HG02642 (cell line): Measurements from ENCODE around the gene SYT13.
"Not testable (repeated sequence)": the region's sequence is repeated elsewhere in the genome, so short reads cannot be mapped to it uniquely, and the experiment has no call there.

ENCODE experiments used
- ATAC-seq: cut with Tn5 transposase; IDR thresholded peaks from one replicate; pipeline ENCODE4 v1.9.1; 2021; ENCODE audit warnings: mild to moderate bottlenecking; ENCODE audit not compliant: unreplicated experiment, poor library complexity

Gene SYT13

DNA sequence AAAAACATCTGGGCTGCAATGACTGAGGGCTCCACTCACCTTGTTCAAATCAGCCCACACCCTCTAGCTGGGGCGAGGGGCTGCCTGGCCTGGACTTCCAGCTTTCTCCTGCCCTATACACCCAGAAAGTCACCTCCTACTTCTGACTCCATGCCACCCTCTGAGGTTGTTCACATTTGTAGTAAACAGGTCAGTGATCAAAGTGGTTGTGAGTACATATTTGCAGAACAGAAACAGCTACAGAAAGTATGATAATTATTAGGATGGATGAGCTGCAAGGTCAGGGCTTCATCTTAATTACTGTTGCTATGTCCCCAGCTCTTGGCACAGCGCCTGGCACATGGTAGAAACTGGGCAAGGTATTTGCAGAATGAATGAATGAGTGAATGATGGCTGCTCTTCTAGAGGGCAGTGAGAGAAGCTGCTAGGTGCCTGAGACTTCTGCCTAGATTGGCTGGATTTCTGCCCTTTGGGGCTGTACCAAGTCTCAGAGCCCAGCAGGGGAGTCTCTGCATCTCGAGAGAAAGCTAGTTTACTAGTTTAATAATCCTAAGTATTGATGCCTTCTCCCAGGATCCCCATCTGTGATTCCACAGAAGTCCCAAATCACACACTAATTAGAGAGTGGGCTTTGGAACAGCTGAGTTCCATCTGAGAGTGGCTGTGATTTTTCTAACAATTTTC is 36.0 kb downstream of the SYT13 start:
- no peak for ATAC-seq

DNA sequence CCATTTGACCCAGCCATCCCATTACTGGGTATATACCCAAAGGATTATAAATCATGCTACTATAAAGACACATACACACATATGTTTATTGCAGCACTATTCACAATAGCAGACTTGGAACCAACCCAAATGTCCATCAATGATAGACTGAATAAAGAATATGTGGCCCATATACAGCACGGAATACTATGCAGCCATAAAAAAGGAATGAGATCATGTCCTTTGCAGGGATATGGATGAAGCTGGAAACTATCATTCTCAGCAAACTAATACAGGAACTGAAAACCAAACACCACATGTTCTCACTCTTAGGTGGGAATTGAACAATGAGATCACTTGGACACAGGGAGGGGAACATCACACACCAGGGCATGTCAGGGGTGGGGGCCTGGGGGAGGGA is 36.8 kb downstream of the SYT13 start:
- not testable (repeated sequence) for ATAC-seq

DNA sequence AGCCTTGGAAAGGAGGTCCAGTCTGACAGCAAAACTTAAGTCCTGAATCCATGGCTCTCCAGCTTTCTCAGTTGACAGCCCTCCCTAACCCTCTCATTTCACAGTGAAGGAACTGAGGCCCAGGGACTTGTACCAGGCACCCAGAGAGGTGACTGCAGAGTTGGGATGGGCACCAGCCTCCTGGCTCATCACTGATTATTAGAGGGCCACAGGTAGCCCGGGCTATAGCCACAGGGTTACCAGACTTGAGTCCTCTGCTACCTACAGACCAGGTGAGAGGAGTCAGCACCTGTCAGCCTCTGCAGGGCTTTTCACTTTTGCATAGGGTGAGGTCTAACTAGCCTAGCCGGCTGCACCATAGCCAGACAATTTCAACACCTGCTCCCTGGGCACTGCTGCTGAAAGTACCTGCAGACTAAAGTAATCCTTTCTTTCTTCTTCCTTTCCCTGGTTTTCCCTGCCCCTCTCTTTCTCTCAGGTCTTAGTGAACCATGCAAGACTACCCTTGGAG is 37.6 kb downstream of the SYT13 start:
- no peak for ATAC-seq

DNA sequence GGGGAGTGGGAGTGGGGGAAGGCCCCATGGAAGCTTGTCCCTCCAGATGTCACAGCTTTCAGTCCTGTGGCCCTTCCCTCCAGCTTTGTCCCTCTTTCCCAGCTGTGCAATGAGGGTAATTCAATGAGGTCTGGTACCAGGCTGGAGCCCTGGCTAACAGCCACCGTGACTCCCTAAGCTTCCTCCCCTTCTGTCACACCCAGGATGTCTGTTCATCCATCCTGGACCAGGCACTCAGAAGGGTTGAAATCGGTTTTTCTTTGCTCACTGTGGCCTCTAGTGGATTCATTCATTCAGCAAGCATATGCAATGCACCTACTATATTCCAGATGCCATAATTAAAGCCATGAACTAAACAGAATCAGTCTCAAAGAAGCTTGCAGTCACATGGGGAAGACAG is 38.7 kb downstream of the SYT13 start:
- no peak for ATAC-seq

DNA sequence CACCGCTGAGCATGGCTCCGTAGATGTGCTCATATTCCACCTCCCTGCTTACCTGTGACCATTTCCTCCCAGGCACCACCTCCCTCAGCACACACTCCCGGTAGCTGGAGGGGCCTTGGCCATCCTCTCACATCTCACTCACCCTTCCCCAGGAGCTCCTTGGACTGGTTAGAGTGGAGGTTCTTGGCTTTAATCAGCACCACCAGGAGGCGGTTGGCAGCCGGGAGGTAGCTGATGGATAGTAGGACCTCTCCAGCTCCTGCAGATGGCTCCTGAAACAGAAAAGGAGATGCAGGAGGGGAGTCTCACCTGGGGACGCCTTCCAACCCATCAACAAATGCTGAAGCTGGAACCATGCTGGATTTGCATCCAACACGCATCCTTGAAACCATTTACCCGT is 39.9 kb downstream of the SYT13 start:
- no peak for ATAC-seq

DNA sequence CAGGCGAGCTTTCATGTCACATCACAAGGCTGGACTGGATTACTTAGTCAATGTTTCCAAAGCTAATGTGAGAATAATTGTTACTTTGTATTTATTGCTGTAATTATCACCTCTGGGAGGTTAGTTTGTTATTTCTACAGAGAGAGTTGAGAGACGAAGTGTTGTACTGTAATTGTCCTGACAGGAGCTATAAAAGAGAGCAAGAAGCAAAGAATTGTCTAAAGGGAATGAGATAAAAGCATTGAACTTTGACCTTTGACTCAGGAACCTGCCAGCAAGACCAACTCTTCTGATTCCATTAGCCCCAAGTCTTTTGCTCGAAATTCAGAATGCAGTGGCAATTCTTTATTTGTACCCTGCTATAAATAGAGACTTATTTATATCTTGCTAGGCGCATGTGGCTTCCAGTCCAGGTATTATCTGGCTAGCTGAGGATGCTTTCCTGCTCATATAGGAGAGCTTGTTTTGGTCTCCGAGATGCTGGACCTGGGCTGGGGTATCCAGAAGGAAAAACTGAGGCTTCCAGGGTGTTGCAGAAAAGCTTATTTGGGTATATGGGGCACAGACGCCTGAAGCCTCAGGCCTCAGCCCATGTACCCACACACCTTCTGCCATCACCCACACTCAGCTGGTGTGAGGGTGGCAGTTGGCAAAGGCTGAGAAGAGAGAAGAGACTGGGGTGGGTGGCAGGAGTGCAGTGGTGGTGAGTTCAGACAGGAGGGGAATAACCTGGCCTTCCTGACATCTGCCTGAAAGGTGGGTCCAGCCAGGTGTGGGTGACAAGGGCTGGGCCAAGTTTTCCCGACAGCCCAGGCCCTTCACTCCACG is 40.7 kb downstream of the SYT13 start:
- no peak for ATAC-seq

DNA sequence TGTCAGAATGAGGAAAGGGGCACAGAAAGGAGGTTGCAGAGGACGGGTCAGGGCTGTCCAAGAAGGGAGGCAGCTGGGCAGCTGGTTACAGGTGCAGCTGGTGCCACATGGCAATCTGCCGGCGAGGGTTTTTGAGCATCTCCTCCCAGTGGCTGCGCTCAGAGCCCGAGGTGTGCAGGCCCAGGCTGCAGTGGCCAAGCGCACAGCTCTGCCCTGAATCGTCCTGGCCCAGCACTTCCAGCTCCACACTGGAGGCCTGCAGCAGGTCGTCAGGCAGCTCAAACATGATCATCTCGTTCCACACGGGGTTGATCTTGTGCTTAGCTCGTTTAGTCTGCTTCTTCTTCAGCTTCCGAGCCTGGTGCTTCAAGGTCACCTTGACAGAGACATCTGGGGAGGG is 42.2 kb downstream of the SYT13 start:
- no peak for ATAC-seq

DNA sequence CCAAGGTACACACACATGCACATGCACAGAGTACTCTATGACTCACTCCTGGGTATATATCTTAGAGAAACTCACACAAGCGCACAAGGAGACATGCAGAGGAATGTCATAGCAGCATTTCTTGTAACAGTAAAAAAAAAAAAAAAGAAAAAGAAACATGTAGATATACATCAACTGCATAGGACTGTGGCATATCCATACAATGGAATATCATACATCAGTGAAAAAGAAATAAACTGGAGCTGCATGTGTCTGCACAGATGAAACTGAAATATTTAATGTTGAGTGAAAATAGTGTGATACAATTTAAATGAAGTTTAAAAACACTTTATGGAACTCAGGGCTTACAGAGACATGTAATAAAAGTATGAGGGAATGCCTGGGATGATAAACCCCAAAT is 46.4 kb downstream of the SYT13 start:
- ATAC-seq, result no peak

DNA sequence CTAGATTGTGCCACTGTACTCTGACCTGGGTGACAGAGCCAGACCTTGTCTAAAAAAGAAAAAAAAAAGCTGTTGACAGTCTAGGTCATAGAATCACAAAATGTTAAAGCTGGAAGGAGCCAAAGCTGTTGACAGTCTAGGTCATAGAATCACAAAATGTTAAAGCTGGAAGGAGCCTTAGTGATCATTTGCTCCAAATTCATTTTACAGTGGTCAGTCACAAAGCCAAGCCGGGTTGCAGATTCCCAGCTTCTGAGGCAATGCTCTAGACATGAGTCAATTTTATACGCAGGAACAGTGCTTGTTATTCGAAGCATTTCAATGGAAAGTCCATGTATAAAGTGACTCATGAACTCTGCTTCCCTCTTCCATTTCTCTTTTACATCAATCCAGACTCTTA is 47.4 kb downstream of the SYT13 start:
- no peak for ATAC-seq

DNA sequence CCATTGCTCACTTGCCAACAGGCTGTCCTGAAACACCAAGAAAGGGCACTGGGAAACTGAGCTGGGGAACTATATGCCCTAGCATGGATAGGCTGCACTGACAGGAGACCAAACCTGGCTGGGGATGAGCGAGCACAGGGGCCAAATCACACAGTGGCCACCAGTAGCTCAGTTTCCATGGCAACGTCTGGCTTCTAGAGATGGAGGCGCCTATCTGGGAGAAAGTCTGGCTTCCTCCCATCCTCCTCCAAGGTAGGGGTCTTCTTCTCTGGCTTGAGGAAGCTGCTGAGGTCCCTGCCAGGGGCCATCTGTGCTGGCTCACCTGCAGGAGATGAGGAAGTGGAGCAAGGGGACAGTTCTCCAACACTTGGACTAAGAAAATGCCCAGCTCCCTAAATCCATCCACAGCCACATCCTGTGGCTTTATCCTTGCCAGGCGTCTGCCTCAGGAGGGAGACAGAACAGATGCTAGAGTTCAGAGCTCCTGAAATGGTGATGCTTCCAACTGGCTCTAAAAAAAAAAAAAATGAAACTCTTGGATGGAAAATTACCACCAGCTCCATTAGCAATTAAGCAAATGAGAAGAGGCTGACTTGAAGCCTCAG is 48.3 kb downstream of the SYT13 start:
- ATAC-seq, result no peak

DNA sequence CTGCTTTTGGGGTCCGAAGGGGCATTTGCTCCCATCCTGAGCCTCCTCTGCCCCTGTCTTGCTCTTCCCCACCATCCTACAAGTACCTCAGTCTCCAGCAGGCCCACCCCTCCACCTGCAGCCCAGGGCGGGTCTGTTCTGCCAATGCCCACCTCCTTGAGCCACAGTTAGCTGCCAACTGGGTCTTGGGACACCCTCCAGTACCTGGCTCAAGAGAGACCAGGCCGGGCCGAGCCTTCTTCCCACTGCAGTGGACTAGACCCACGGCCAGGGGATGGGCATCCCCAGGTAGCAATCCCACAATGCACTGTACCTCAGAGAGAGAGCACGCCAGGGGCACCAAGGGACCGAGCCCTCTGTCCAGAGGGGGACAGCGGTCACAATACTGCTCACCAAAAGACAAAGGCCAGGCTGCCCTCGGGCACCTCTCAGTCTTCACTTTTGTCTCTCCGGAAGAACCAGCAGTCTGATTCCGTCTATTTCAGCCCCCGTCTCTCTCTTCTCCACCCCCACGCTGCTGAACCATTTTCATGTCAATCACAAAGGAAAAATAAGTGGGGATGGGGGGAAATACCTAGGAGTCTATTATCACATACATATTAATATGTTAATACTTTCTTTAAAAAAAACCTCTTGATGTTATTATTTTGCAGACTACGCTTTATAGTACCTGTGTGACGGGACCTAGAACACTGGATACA is 51.7 kb downstream of the SYT13 start:
- no peak for ATAC-seq

DNA sequence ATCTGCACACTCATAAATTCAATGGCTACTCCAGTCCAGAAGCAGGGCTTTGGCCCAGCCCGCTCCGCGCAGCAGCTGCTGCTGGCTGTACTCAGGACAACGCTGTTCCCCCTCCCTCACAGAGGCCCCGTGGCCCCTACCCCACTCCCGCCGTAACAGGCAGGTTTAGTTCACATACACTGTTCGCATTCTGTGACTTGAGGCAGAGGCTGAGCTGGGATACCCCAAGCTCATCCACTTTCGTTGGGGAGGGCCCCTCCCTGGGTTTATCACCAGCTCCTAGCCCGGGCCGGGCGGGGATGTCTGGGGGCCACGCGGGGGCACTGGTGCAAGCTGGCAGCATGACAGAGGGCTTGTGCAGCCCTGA is 52.4 kb downstream of the SYT13 start:
- peak; percentile 17 for ATAC-seq

DNA sequence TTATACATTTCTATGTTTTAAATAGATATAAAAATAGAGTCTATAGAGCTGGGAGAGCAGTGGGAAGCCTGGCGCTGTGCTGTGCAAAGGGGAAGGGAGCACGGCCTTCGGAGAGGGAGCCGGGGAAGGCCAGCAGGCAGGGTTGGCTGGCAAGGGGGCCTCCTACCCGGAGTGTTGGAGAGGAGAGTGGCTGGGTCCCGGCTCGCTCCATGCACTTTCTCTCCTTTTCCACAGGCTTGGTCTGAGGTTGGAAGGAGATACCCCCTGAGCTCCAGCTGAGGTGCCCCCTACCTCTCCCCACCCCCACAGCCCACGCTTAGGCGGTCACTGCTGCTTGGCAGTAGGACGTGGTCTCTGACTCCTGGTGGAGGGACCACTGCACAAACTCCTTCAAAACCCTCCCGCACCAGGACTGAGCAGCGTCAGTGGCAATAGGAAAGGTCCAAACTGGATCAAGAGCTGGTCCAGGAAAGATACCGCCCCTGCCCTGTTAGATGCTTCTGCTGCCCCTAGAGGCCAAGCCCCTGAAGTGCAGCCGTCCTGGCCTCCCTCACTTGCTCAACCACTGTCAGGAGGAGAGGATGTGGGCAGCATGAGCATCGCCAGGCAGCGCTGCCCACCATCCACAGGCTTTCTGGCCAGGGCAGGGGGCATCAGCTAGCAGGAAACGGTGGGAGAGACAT is 52.9 kb downstream of the SYT13 start:
- peak; percentile 83 for ATAC-seq

DNA sequence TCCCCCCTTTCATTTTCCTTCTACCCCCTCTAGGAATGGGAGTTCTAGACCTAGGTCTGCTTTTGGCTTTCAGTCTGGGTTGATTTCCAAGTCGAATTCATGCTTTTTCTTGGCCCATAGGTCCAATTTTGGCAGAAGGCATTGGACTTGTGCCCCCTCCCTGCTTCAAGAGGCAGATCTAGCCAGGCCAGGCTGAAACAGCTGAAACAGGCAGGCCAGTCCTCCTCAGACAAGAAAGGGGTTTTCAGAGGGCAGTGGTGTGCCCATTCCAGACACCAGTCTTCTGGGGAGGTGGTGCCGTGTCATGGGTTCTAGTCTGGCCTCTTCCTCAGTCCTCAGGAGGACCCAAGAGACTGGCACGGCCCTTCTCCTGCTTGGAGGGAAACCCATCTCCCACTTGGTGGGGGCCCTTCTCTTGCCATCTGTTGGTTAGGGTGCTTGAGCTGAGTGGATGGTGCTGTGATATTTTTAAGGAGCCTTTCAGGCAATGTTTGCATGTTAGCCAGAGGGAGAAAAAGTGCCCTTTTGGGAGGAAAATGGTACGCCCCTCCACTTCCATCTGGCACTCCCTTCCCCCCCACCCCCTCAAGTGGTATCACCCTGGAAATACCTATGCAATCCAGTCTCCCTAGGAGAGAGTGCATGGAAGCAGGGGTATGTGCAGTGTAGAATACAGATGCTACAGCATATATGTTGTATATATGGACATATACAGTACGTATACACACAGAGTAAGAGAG is 53.6 kb downstream of the SYT13 start:
- no peak for ATAC-seq

DNA sequence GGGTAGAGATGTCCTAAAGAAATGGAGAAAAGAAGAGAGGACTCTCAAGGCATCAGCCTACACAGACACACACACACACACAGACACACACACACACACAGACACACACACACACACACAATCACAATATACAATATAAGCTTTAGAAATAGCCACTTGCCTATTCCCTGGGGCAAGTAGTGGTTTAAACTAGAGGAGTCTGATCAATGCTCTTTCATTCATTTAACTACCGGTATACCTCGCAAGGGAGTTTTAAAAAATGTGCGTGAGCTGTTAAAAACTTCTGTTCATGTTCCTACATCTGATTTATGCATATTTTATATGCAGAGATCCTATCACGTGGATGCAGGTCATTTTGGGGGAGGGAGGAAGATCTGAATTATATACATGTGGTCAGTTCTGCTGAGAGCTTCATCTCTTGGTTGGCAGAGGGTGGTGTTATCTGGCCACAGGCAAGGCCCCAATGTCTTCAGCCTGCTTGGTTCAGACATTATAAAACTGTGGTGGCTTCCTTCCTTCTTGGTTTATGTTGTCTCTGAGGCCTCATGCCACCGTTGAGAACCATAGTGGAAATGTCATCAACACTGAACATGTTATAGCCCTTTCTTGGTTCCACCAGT is 56.6 kb downstream of the SYT13 start:
- no peak for ATAC-seq

DNA sequence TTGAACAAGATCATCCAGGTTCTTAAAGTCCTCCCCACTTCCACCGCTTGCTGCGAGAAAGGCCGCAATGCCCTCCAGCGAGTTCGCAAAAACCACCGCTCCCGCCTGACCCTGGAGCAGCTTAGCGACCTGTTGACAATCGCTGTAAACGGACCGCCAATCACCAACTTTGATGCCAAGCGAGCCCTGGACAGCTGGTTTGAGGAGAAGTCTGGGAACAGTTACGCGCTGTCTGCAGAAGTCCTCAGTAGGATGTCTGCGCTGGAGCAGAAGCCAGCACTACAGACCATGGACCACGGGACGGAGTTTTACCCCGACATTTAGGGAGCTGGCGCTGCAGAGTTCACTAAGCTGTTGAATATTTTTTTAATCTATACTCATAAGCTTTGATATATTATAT is 58.3 kb downstream of the SYT13 start:
- ATAC-seq, result no peak

DNA sequence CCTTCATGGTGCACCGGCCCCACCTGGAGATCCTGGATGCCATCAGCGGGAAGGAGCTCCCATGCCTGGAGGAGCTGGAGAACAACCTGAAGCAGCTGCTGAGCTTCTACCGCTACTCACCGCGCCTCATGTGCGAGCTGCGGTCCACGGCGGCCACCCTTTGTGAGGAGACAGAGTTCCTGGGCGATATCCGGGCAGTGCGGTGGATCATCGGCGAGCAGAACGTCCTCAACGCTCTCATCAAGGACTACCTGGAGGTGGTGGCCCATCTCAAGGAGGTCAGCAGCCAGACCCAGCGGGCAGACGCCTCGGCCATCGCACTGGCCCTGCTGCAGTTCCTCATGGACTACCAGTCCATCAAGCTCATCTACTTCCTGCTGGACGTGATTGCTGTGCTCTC is 59.2 kb downstream of the SYT13 start:
- ATAC-seq, result no peak

DNA sequence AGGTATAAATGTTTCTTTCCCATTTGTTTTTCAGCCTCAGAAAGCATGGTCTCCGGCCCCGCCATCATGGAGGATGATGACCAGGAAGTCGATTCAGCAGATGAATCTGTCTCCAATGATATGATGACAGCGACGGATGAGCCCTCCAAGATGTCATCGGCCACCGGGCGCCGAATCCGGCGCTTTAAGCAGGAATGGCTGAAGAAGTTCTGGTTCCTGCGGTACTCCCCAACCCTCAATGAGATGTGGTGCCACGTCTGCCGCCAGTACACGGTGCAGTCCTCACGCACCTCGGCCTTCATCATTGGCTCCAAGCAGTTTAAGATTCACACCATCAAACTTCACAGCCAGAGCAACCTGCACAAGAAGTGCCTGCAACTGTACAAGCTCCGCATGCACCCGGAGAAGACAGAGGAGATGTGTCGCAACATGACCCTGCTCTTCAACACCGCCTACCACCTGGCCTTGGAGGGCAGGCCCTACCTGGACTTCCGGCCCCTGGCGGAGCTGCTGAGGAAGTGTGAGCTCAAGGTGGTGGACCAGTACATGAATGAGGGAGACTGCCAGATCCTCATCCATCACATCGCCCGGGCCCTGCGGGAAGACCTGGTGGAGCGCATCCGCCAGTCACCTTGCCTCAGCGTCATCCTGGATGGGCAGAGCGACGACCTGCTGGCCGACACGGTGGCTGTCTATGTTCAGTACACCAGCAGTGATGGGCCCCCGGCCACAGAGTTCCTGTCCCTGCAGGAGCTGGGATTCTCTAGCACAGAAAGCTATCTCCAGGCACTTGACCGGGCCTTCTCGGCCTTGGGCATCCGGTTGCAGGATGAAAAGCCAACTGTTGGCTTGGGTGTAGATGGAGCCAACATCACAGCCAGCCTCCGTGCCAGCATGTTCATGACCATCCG is 59.9 kb downstream of the SYT13 start:
- ATAC-seq, result no peak
